H1 (cell line): ENCODE measurements around the gene GAB3. TPM values are rescaled to one million over a fixed set of nuclear protein-coding genes. Genes with fewer than 3 reads are reported as not detected.

Source experiments
- CTCF ChIA-PET: fragments of 300-600 bp; sonication (Branson Sonifier 250); formaldehyde crosslinking; loops from one replicate; lab custom pipeline; 2021; ENCODE audit not compliant: partially characterized antibody; lab: Charles Lee
- POLR2A ChIA-PET: fragments of 300-600 bp; sonication (Branson Sonifier 250); formaldehyde crosslinking; loops from one replicate; lab custom pipeline; 2021; ENCODE audit warnings: inconsistent platforms; ENCODE audit not compliant: partially characterized antibody; lab: Charles Lee
- DNase-seq, 2 experiments: peaks; one replicate each; pipeline versions ENCODE4 v3.0.0 to v3.0.0-alpha.2; 2010 to 2022; ENCODE audit warnings: low spot score in 2 of 2, low read depth in 1 of 2, mixed read lengths in 1 of 2
- FAIRE-seq: peaks from 2 replicates; lab custom pipeline; 2011; peaks lifted over from hg19 to GRCh38; lab: Jason Lieb, UNC
- H2AFZ ChIP-seq: 2 replicates; pipeline ENCODE4 v1.8.1; 2012; ENCODE audit warnings: low read length, inconsistent platforms
- H2AK5ac ChIP-seq: 2 replicates; pipeline ENCODE4 v1.6.1; 2013; ENCODE audit warnings: low read depth, low read length
- H2BK120ac ChIP-seq: replicated peaks from 2 replicates; pipeline ENCODE3; 2013; ENCODE audit warnings: low read depth, low read length, inconsistent platforms
- H2BK12ac ChIP-seq: 2 replicates; pipeline ENCODE4 v1.6.1; 2013; ENCODE audit warnings: low read depth, low read length
- H2BK15ac ChIP-seq: 2 replicates; pipeline ENCODE4 v1.6.1; 2013; ENCODE audit warnings: low read length
- H2BK20ac ChIP-seq: 2 replicates; pipeline ENCODE4 v1.6.1; 2013; ENCODE audit warnings: low read length
- H2BK5ac ChIP-seq: 2 replicates; pipeline ENCODE4 v1.6.1; 2013; ENCODE audit warnings: low read depth, low read length
- H3K14ac ChIP-seq: 2 replicates; pipeline ENCODE4 v1.6.1; 2013; ENCODE audit warnings: inconsistent platforms; ENCODE audit not compliant: insufficient read length
- H3K18ac ChIP-seq: 2 replicates; pipeline ENCODE4 v1.6.1; 2013; ENCODE audit warnings: low read length; ENCODE audit errors: extremely low read depth
- H3K23ac ChIP-seq: 2 replicates; pipeline ENCODE4 v1.6.1; 2013; ENCODE audit warnings: inconsistent platforms; ENCODE audit not compliant: insufficient read length
- H3K23me2 ChIP-seq: 2 replicates; pipeline ENCODE4 v1.6.1; 2013; ENCODE audit warnings: low read depth, low read length
- H3K27ac ChIP-seq: 2 replicates; pipeline ENCODE4 v1.6.1; 2011; ENCODE audit warnings: low read depth, low read length, inconsistent platforms
- H3K27me3 ChIP-seq, 4 experiments: replicated peaks in 1 of 4; 1 replicate in 1 of 4; 2 replicates in 3 of 4; pipeline versions ENCODE4 v1.6.1 to v1.8.1; 2011 to 2013; ENCODE audit warnings: low read length in 3 of 4, mild to moderate bottlenecking in 3 of 4, inconsistent platforms in 2 of 4, mixed read lengths in 2 of 4, moderate library complexity in 1 of 4; ENCODE audit not compliant: control insufficient read depth in 3 of 4, insufficient read depth in 3 of 4; ENCODE audit errors: extremely low read depth in 1 of 4
- H3K36me3 ChIP-seq, 4 experiments: 2 replicates each; pipeline versions ENCODE4 v1.6.1 to v1.8.1; 2011 to 2013; ENCODE audit warnings: mild to moderate bottlenecking in 4 of 4, low read length in 3 of 4, moderate library complexity in 2 of 4, control low read depth in 1 of 4, inconsistent platforms in 1 of 4; ENCODE audit not compliant: insufficient read depth in 4 of 4, control insufficient read depth in 2 of 4
- H3K4ac ChIP-seq: replicated peaks from 2 replicates; pipeline ENCODE3; 2013; ENCODE audit warnings: low read length, low read depth, mixed read lengths, inconsistent platforms; ENCODE audit not compliant: insufficient read length
- H3K4me1 ChIP-seq, 4 experiments: replicated peaks in 1 of 4; 1 replicate in 1 of 4; 2 replicates in 3 of 4; pipeline versions ENCODE4 v1.6.1 to v1.8.1; 2011 to 2013; ENCODE audit warnings: low read length in 3 of 4, inconsistent platforms in 2 of 4, mixed read lengths in 1 of 4; ENCODE audit not compliant: insufficient read depth in 4 of 4, control insufficient read depth in 3 of 4
- H3K4me2 ChIP-seq, 2 experiments: 2 replicates each; pipeline versions ENCODE4 v1.6.1 to v1.8.1; 2011 to 2013; ENCODE audit warnings: low read depth in 2 of 2, low read length in 2 of 2, control low read depth in 1 of 2, inconsistent platforms in 1 of 2, mild to moderate bottlenecking in 1 of 2; ENCODE audit not compliant: insufficient read depth in 1 of 2
- H3K4me3 ChIP-seq, 4 experiments: fragments of 200-600, 300-600 bp in 1 of 4; sonication (generic), shearing (Covaris generic), sonication (Bioruptor Twin) in 1 of 4; 2 replicates each; pipeline versions ENCODE4 v1.5.1 to v1.8.1; 2011 to 2016; ENCODE audit warnings: low read length in 4 of 4, low read depth in 3 of 4, control low read depth in 2 of 4, inconsistent platforms in 2 of 4, mild to moderate bottlenecking in 2 of 4, mixed read lengths in 1 of 4, moderate library complexity in 1 of 4; ENCODE audit not compliant: insufficient read depth in 2 of 4; ENCODE audit errors: extremely low read depth in 1 of 4
- H3K56ac ChIP-seq: replicated peaks from 2 replicates; pipeline ENCODE3; 2013; ENCODE audit warnings: low read depth, mild to moderate bottlenecking, mixed read lengths, low read length, inconsistent platforms; ENCODE audit not compliant: insufficient read length
- H3K79me1 ChIP-seq: 2 replicates; pipeline ENCODE4 v1.6.1; 2013; ENCODE audit warnings: low read depth, low read length, control low read depth
- H3K79me2 ChIP-seq, 2 experiments: 2 replicates each; pipeline versions ENCODE4 v1.6.1 to v1.8.1; 2012 to 2013; ENCODE audit warnings: low read length in 2 of 2, mild to moderate bottlenecking in 2 of 2, inconsistent platforms in 1 of 2; ENCODE audit not compliant: insufficient read depth in 2 of 2, control insufficient read depth in 1 of 2
- H3K9ac ChIP-seq, 4 experiments: replicated peaks in 1 of 4; 1 replicate in 1 of 4; 2 replicates in 3 of 4; pipeline versions ENCODE4 v1.6.1 to v1.8.1; 2011 to 2013; ENCODE audit warnings: low read depth in 3 of 4, low read length in 3 of 4, control low read depth in 2 of 4, mild to moderate bottlenecking in 2 of 4, moderate library complexity in 2 of 4, inconsistent platforms in 1 of 4; ENCODE audit errors: extremely low read depth in 1 of 4
- H3K9me3 ChIP-seq, 2 experiments: 2 replicates each; pipeline versions ENCODE4 v1.6.1 to v1.8.1; 2012 to 2013; ENCODE audit warnings: mild to moderate bottlenecking in 2 of 2, moderate library complexity in 2 of 2, control low read depth in 1 of 2, inconsistent platforms in 1 of 2, low read depth in 1 of 2, low read length in 1 of 2, mixed read lengths in 1 of 2; ENCODE audit not compliant: insufficient read depth in 2 of 2
- H4K20me1 ChIP-seq, 2 experiments: replicated peaks in 1 of 2; 2 replicates each; pipeline versions ENCODE3 to v1.8.1; 2011 to 2013; ENCODE audit warnings: inconsistent platforms in 2 of 2, low read length in 2 of 2, mild to moderate bottlenecking in 1 of 2; ENCODE audit not compliant: insufficient read depth in 2 of 2, control insufficient read depth in 1 of 2
- H4K5ac ChIP-seq: 2 replicates; pipeline ENCODE4 v1.6.1; 2013; ENCODE audit warnings: low read length, low read depth, mixed read lengths, inconsistent platforms; ENCODE audit not compliant: insufficient read length
- H4K8ac ChIP-seq: 2 replicates; pipeline ENCODE4 v1.8.0; 2013; ENCODE audit warnings: mild to moderate bottlenecking, moderate library complexity, low read length, inconsistent platforms; ENCODE audit not compliant: insufficient read depth; ENCODE audit errors: extremely low read depth
- H4K91ac ChIP-seq: replicated peaks from 2 replicates; pipeline ENCODE3; 2013; ENCODE audit warnings: low read length, mixed read lengths, inconsistent platforms; ENCODE audit not compliant: insufficient read length
- CBX5 ChIP-seq: fragments of 300-800, 300-1000 bp; sonication (generic); IDR thresholded peaks from 2 replicates; pipeline ENCODE4 v1.7.1; 2016; ENCODE audit warnings: antibody characterized with exemption, low read length, low read depth
- JUN ChIP-seq: IDR thresholded peaks from 2 replicates; pipeline ENCODE4 v1.6.1; 2011; ENCODE audit warnings: low read depth, mild to moderate bottlenecking, improper control_type of control experiment, low read length
- KDM4A ChIP-seq: IDR thresholded peaks from one replicate; pipeline ENCODE4 v1.7.1; 2012; ENCODE audit warnings: low read depth, mild to moderate bottlenecking, moderate library complexity, low read length, inconsistent platforms; ENCODE audit not compliant: severe bottlenecking
- RFX5 ChIP-seq: IDR thresholded peaks from 2 replicates; pipeline ENCODE4 v1.6.1; 2011; ENCODE audit warnings: low read depth, low read length, improper control_type of control experiment, borderline replicate concordance
- SRF ChIP-seq: IDR thresholded peaks from 2 replicates; pipeline ENCODE4 v1.6.1; 2011; ENCODE audit warnings: mild to moderate bottlenecking, low read depth, low read length, moderate library complexity
- TAF7 ChIP-seq: optimal IDR thresholded peaks from 2 replicates; pipeline ENCODE3; 2011; ENCODE audit warnings: low read depth, mild to moderate bottlenecking, inconsistent platforms, low read length, moderate library complexity, borderline replicate concordance
- YY1 ChIP-seq: IDR thresholded peaks from 2 replicates; pipeline ENCODE4 v1.6.1; 2011; ENCODE audit warnings: low read depth, mild to moderate bottlenecking, low read length
- WGBS, 2 experiments: shearing (Covaris generic) in 1 of 2; methylation state at CpG; one replicate each; pipeline versions ENCODE4 v1.1.6 to v1.1.7; 2013 to 2015; ENCODE audit warnings: low lambda C conversion rate in 2 of 2, mixed read lengths in 2 of 2, inconsistent platforms in 1 of 2, low coverage in 1 of 2, missing lambda C conversion rate in 1 of 2; ENCODE audit not compliant: insufficient replicate concordance in 2 of 2, insufficient coverage in 1 of 2, insufficient read length in 1 of 2; ENCODE audit errors: extremely low coverage in 1 of 2, missing lambda C conversion rate in 1 of 2; 5-methylcytosine and 5-hydroxymethylcytosine counted together
- polyA plus RNA-seq, 7 experiments: library from polyadenylated mRNA; depleted of rRNA in 3 of 7; stranded (reverse) in 5 of 7; unstranded in 2 of 7; fragments of >200 nt in 5 of 7; fragments of 200-250 nt in 2 of 7; gene quantifications; 1 replicate in 5 of 7; 2 replicates in 1 of 7; 4 replicates in 1 of 7; pipeline versions ENCODE4 v1.2.1 to v1.2.3, GENCODE V29; 2011 to 2013; ENCODE audit warnings: missing spikeins in 2 of 7, mixed read lengths in 2 of 7
- total RNA-seq: library from RNA; stranded (reverse); fragmentation: NEBNext Ultra II Directional; extraction: Animal tissue kit (Norgen Biotek cat#: 25700); gene quantifications from 2 replicates; pipeline ENCODE4 v1.2.1, GENCODE V29; 2021

GAB3 gene
- total and polyA plus RNA-seq, 2 of the 8 experiments (the other 6 are each of a cell fraction or from before 2014, with no cell fraction given) = 0.48 to 1.2 TPM

DNA sequence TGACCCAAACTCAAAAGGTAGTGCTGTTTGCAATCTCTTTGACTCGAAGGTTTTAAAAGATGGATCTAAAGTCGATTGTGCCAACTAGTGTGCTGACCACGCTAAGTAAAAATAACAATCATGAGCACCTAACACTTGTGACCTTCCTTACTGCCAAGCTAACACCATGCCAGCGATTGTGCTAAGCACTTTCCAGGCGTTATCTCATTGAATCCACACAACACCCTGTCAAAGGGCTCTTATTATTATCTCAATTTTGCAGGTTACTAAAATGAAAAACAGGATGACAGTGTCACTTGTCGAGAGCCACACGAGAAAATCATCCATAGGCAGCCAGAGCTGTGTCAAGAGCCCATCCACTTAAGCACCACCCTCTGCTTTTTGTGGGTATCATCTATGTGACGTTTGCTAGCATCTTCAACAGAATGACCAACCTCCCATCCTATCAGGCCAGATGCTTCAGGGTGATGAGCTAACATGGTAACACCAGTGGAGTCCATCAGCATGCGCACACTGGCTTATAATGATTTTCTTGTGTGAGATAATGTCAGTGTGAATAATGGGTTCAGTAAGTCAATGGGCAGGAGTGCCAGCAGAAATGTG lies 893 bp upstream of the GAB3 start:
- no peaks in the 10 kb centered on the region for H3K9me3 ChIP-seq
- H3K4me3 ChIP-seq = peak overlapping the region in 1 of 4 experiments; percentile 55; a peak in 1 of 8 replicates
- H2BK5ac ChIP-seq = no peak overlapping the region
- no peaks in the 10 kb centered on the region for H3K36me3 ChIP-seq
- H2BK120ac ChIP-seq = no peak overlapping the region
- no peaks in the 10 kb centered on the region for H3K79me2 ChIP-seq
- H2AFZ ChIP-seq = no peak overlapping the region
- H3K27me3 ChIP-seq = peaks cover 8 to 29% (median 27%) of the 10 kb centered on the region in 4 experiments
- ChIA-PET CTCF (no interaction called here), POLR2A (interaction anchor here (1.3 to 5.1 kb wide), 2 partner anchors 11 to 156 kb away, joined by 6 to 26 read pairs; partner anchors contain the start of gene DKC1)
- H3K79me1 ChIP-seq = no peaks in the 10 kb centered on the region
- no peak overlapping the region for H2BK12ac ChIP-seq
- H3K27ac ChIP-seq = no peak overlapping the region
- no peak overlapping the region for H4K91ac ChIP-seq
- H3K4ac ChIP-seq = no peak overlapping the region
- peak overlapping the region in 1 of 2 experiments; percentile 71; a peak in 1 of 4 replicates for H3K4me2 ChIP-seq
- no peak overlapping the region for H4K8ac ChIP-seq
- no peaks in the 10 kb centered on the region for H3K4me1 ChIP-seq
- no peak overlapping the region for H3K9ac ChIP-seq
- FAIRE-seq = no peak
- H3K14ac ChIP-seq = no peak overlapping the region
- H3K18ac ChIP-seq = no peak overlapping the region; the same call in 1 of the 2 replicates
- TF ChIP-seq YY1 = no peak
- no peak for TF ChIP-seq JUN
- TF ChIP-seq CBX5 = no peak
- no peak for TF ChIP-seq RFX5
- TF ChIP-seq TAF7 = no peak
- no peak for TF ChIP-seq SRF
- no peak for TF ChIP-seq KDM4A
- no peak overlapping the region for H3K56ac ChIP-seq
- no peak overlapping the region for H2AK5ac ChIP-seq
- no peak overlapping the region for H2BK20ac ChIP-seq
- no peak overlapping the region for H2BK15ac ChIP-seq
- peaks cover 2% of the 10 kb centered on the region; the same call in 1 of the 2 replicates for H3K23me2 ChIP-seq
- 87% methylated on average over 9 of the region's 9 CpGs; no CpG with 5 or more reads in 1 of the 2 experiments for WGBS, 2 experiments
- peaks cover 0 to 2% of the 10 kb centered on the region in 2 experiments for H4K20me1 ChIP-seq
- no peak overlapping the region for H4K5ac ChIP-seq
- no peak for DNase-seq
- no peak overlapping the region for H3K23ac ChIP-seq
